Anterior cingulate cortex (tissue), 58 donors: Measurements from ENCODE around the gene ABCE1.

Experiments
- DNase-seq, 58 donors: peaks; one replicate each; lab custom pipeline; 2025; lab: John Stamatoyannopoulos, UW

Gene ABCE1

GRCh38 chr4:145171911-145172310 is 73.8 kb downstream of the ABCE1 start:
- no peak for DNase-seq

- no peak for DNase-seq
These were observed 78.7 kb downstream of the ABCE1 start for GRCh38 chr4:145176641-145177432.

- DNase-seq, result no peak
These were observed 79.4 kb downstream of the ABCE1 start for GRCh38 chr4:145177511-145177905.

GRCh38 chr4:145177906-145178538 is 79.9 kb downstream of the ABCE1 start:
- peak in 2 of 58 donors; percentile 3 to 6 for DNase-seq

- no peak for DNase-seq
These were observed 80.7 kb downstream of the ABCE1 start for GRCh38 chr4:145178740-145179280.
